Measurements from ENCODE around the gene UBE2Q1. TPM values are rescaled to one million over a fixed set of nuclear protein-coding genes. Genes with fewer than 3 reads are reported as not detected.

UBE2Q1 gene
- total RNA-seq, 1 experiment from 2014 or later, result 62.7 TPM

GRCh38 chr1:154598871-154599635, 40.6 kb upstream of the UBE2Q1 start:
- DNase-seq (ENCODE audit: low spot score), result no peak
- no peak overlapping the region for H3K4me3 Mint-ChIP-seq
- peaks cover 8% of the 10 kb centered on the region for H3K4me1 Mint-ChIP-seq

GRCh38 chr1:154595621-154596020, 37.2 kb upstream of the UBE2Q1 start:
- Mint-ChIP-seq H3K27me3 (ENCODE audit: low read depth) (no peaks in the 10 kb centered on the region), H3K4me1 (no peaks in the 10 kb centered on the region), H3K27ac (no peak overlapping the region), H3K9me3 (no peaks in the 10 kb centered on the region), H3K36me3 (peaks cover 75% of the 10 kb centered on the region), H3K4me3 (no peak overlapping the region)
- ATAC-seq (no peak), DNase-seq (ENCODE audit: low spot score) (no peak)
- ChIA-PET POLR2A (no interaction called here), CTCF (interaction anchor here (1.3 to 1.9 kb wide), 3 partner anchors 36 to 267 kb away, joined by 3 to 4 read pairs (median 4); no protein-coding TSS in a partner anchor)
- TF ChIP-seq ARID4B (CRISPR knock-in tag; IDR thresholded peaks at IDR 0.05; ENCODE audit: borderline replicate concordance) (no peak), RORB (CRISPR knock-in tag; IDR thresholded peaks at IDR 0.05) (no peak), E2F4 (CRISPR knock-in tag; IDR thresholded peaks at IDR 0.05; ENCODE audit: borderline replicate concordance, low read depth) (no peak), PREB (CRISPR knock-in tag; IDR thresholded peaks at IDR 0.05; ENCODE audit: borderline replicate concordance) (no peak), SMAD3 (CRISPR knock-in tag; IDR thresholded peaks at IDR 0.05; ENCODE audit: borderline replicate concordance) (no peak)

More at GRCh38 chr1:154598871-154599635, 40.6 kb upstream of the UBE2Q1 start:
- POLR2A ChIA-PET, result no interaction called here
- Mint-ChIP-seq H3K27ac (no peak overlapping the region; the same call in 1 of the 2 replicates), H3K9me3 (no peaks in the 10 kb centered on the region), H3K27me3 (ENCODE audit: low read depth) (no peaks in the 10 kb centered on the region), H3K36me3 (peaks cover 66% of the 10 kb centered on the region)
- CTCF ChIA-PET, result interaction anchor here (1.7 kb wide), 1 partner anchor 119 kb away, joined by 5 read pairs; no protein-coding TSS in a partner anchor
- no peak for ATAC-seq
- TF ChIP-seq GTF2I (CRISPR knock-in tag; conservative IDR thresholded peaks at IDR 0.05), result no peak
- no peak for TF ChIP-seq E2F5 (CRISPR knock-in tag; IDR thresholded peaks at IDR 0.05)
- no peak for TF ChIP-seq MAX (CRISPR knock-in tag; IDR thresholded peaks at IDR 0.05)
- TF ChIP-seq PRRX2 (CRISPR knock-in tag; IDR thresholded peaks at IDR 0.05), result no peak
- no peak for TF ChIP-seq CREM (CRISPR knock-in tag; IDR thresholded peaks at IDR 0.05)
- no peak for TF ChIP-seq ATF2 (CRISPR knock-in tag; IDR thresholded peaks at IDR 0.05; ENCODE audit: borderline replicate concordance, low read depth)
- TF ChIP-seq NFATC4 (CRISPR knock-in tag; IDR thresholded peaks at IDR 0.05), result no peak
- TF ChIP-seq TP53 (CRISPR knock-in tag; IDR thresholded peaks at IDR 0.05), result no peak
- TF ChIP-seq ELF4 (CRISPR knock-in tag; IDR thresholded peaks at IDR 0.05; ENCODE audit: low read depth), result no peak
- no peak for TF ChIP-seq ZNF416 (CRISPR knock-in tag; IDR thresholded peaks at IDR 0.05)
- TF ChIP-seq SMAD3 (CRISPR knock-in tag; IDR thresholded peaks at IDR 0.05; ENCODE audit: borderline replicate concordance), result no peak
- TF ChIP-seq CDX4 (CRISPR knock-in tag; IDR thresholded peaks at IDR 0.05; ENCODE audit: borderline replicate concordance), result no peak
- no peak for TF ChIP-seq JAZF1 (CRISPR knock-in tag; IDR thresholded peaks at IDR 0.05)
- no peak for TF ChIP-seq USF1 (CRISPR knock-in tag; IDR thresholded peaks at IDR 0.05)
- no peak for TF ChIP-seq E2F4 (CRISPR knock-in tag; IDR thresholded peaks at IDR 0.05; ENCODE audit: borderline replicate concordance, low read depth)

Measured in WTC11 (cell line).